Kidney (tissue), 14 donors: ENCODE data around the gene MCF2L. TPM values are rescaled to one million over a fixed set of nuclear protein-coding genes. Genes with fewer than 3 reads are reported as not detected.

ENCODE experiments used
- DNase-seq, 5 donors: peaks; one replicate each; pipeline ENCODE4 v3.0.0-alpha.2; 2013 to 2020
- FAIRE-seq: peaks from 2 replicates; lab custom pipeline; 2012; peaks lifted over from hg19 to GRCh38; lab: Jason Lieb, UNC
- H3K27ac ChIP-seq, 2 donors: one replicate each; pipeline ENCODE4 v1.7.0; 2013; ENCODE audit warnings: low read depth in 2 of 2, low read length in 2 of 2, inconsistent platforms in 1 of 2
- H3K27me3 ChIP-seq: one replicate; pipeline ENCODE4 v1.7.1; 2013; ENCODE audit warnings: low read length, inconsistent platforms; ENCODE audit not compliant: control insufficient read depth, insufficient read depth
- H3K36me3 ChIP-seq, 3 donors: one replicate each; pipeline versions ENCODE4 v1.7.0 to v1.7.1; 2013; ENCODE audit warnings: low read length in 3 of 3, control low read depth in 1 of 3, inconsistent platforms in 1 of 3; ENCODE audit not compliant: insufficient read depth in 3 of 3, control insufficient read depth in 2 of 3
- H3K4me1 ChIP-seq, 3 donors: one replicate each; pipeline versions ENCODE4 v1.7.0 to v1.7.1; 2013; ENCODE audit warnings: low read length in 3 of 3, inconsistent platforms in 1 of 3, low read depth in 1 of 3; ENCODE audit not compliant: control insufficient read depth in 2 of 3, insufficient read depth in 2 of 3
- H3K4me3 ChIP-seq, 3 donors: one replicate each; pipeline versions ENCODE4 v1.7.0 to v1.8.1; 2013; ENCODE audit warnings: low read length in 3 of 3, control low read depth in 1 of 3, inconsistent platforms in 1 of 3
- H3K9ac ChIP-seq, 3 donors: one replicate each; pipeline versions ENCODE4 v1.7.0 to v1.7.1; 2013; ENCODE audit warnings: low read length in 3 of 3, control low read depth in 1 of 3, inconsistent platforms in 1 of 3
- H3K9me3 ChIP-seq, 3 donors: one replicate each; pipeline versions ENCODE4 v1.7.0 to v1.7.1; 2013; ENCODE audit warnings: low read length in 3 of 3, control low read depth in 1 of 3, inconsistent platforms in 1 of 3; ENCODE audit not compliant: control insufficient read depth in 2 of 3, insufficient read depth in 1 of 3
- intact Hi-C: fragments of 100-400 bp; cut with DNase I; formaldehyde crosslinking; loops from one replicate; pipeline ENCODE4 v1.11.1; 2022
- polyA plus RNA-seq: library from polyadenylated mRNA; stranded (reverse); fragments of 350-450 nt; fragmentation: Illumina TruSeq; extraction: RNeasy Lipid Tissue Mini Kit (QIAGEN cat#74804); gene quantifications from one replicate; pipeline ENCODE4 v1.2.3, GENCODE V29; 2014; ENCODE audit warnings: low read depth, low replicate concordance; ENCODE audit not compliant: insufficient read depth
- total RNA-seq: library from RNA; stranded (reverse); fragmentation: NEBNext Ultra II Directional; extraction: Animal tissue kit (Norgen Biotek cat#: 25700); gene quantifications from one replicate; pipeline ENCODE4 v1.2.1, GENCODE V29; 2021
- TF ChIP-seq, protein P1 (sequence below): IDR thresholded peaks from 3 replicates; pipeline ENCODE4 v1.5.1; 2012; ENCODE audit warnings: mild to moderate bottlenecking, moderate library complexity, borderline replicate concordance; ENCODE audit not compliant: insufficient read depth; ENCODE audit errors: extremely low read depth
- donor health status: control.
- donor health status: control.
- donor health status: control.
- donor health status: control.
- donor health status: control.
- donor health status: DM: yes; HTN: yes; CAD: no.
- donor health status: Normal renal cell carcinoma (clear cell type).

MCF2L gene
- total and polyA plus RNA-seq, 2 donors from 2014 or later: 12.1 to 61.9 TPM

GRCh38 chr13:112928020-112928971 is 40.7 kb upstream of the MCF2L start:
- intact Hi-C loops: no loop called here
- no peak for FAIRE-seq
- no peak overlapping the region for H3K4me3 ChIP-seq

DNA sequence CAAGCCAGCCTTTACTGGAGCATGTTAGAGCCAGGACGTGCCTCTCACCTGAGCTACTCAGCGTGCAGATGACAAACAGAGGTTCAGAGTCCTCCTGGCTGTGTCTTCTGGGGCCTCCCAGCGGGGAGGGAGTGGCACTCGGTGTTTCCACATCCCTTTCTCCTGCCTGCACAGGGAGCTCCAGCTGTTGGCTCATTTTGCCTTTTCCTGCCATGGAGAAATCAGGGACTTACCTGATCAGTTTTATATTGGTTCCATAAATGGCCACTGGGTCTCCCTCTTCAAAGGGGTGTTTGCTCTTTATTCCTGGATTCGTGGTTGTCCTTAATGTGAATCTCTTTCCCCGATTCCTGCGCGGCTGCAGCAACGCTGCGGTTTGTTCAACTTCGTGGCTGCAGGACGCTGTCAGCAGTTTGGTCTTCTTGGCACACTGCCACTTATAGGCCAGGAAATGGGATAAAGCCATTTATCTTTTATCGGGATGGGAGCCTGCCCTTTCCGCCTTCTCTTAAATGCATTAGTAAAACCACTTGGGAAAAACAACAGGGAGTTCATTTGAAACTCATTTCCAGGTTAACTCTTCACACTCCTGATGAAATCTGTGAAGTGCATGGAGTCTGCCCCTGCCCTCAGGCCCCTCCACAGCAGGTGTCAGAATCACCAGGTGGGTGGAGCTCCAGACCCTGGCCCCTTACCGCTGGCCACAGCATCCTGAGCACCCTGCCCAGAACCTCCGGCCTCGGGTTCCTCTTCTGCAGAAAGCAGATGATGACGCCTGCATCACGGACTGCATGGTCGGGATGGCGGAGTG is 39.8 kb upstream of the MCF2L start:
- intact Hi-C loops: no loop called here

More at GRCh38 chr13:112928020-112928971, 40.7 kb upstream of the MCF2L start:
- no peaks in the 10 kb centered on the region for H3K9me3 ChIP-seq
- no peak overlapping the region for H3K9ac ChIP-seq
- H3K36me3 ChIP-seq: peaks cover 0 to 4% (median 0%) of the 10 kb centered on the region in 3 donors
- DNase-seq: peak in 1 of 5 donors; percentile 38
- H3K4me1 ChIP-seq: peaks cover 0 to 24% (median 7%) of the 10 kb centered on the region in 3 donors
- TF ChIP-seq, protein P1, sequence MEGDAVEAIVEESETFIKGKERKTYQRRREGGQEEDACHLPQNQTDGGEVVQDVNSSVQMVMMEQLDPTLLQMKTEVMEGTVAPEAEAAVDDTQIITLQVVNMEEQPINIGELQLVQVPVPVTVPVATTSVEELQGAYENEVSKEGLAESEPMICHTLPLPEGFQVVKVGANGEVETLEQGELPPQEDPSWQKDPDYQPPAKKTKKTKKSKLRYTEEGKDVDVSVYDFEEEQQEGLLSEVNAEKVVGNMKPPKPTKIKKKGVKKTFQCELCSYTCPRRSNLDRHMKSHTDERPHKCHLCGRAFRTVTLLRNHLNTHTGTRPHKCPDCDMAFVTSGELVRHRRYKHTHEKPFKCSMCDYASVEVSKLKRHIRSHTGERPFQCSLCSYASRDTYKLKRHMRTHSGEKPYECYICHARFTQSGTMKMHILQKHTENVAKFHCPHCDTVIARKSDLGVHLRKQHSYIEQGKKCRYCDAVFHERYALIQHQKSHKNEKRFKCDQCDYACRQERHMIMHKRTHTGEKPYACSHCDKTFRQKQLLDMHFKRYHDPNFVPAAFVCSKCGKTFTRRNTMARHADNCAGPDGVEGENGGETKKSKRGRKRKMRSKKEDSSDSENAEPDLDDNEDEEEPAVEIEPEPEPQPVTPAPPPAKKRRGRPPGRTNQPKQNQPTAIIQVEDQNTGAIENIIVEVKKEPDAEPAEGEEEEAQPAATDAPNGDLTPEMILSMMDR: no peak
- H3K27ac ChIP-seq: no peak overlapping the region
- H3K27me3 ChIP-seq: no peaks in the 10 kb centered on the region

DNA sequence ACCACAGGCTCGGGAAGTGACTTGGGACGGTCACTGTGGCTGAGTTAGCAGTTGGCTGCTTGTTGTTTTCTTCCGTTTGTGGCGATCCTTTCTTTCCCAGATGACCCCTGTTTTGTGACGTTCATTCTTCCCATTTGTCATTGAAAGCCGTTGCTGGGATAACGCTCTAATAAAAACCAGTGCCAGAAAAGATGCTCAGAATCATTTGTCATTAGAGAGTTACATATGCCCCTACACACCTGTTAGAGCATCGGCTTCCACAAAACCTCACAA is 39.3 kb upstream of the MCF2L start:
- FAIRE-seq (no peak), DNase-seq (no peak)
- Histone ChIP-seq H3K4me1 (peaks cover 0 to 24% (median 7%) of the 10 kb centered on the region in 3 donors), H3K9me3 (no peaks in the 10 kb centered on the region), H3K27ac (no peak overlapping the region), H3K27me3 (no peaks in the 10 kb centered on the region), H3K36me3 (peaks cover 0 to 4% (median 0%) of the 10 kb centered on the region in 3 donors), H3K4me3 (peak overlapping the region in 2 of 3 donors; percentile 7 to 12), H3K9ac (no peak overlapping the region)
- TF ChIP-seq, protein P1: no peak
- intact Hi-C loops: no loop called here

More for the DNA sequence above, 39.8 kb upstream of the MCF2L start:
- no peak overlapping the region for H3K27ac ChIP-seq
- TF ChIP-seq, protein P1: no peak
- H3K9me3 ChIP-seq: no peaks in the 10 kb centered on the region
- peak overlapping the region in 2 of 3 donors; percentile 23 to 30 for H3K4me3 ChIP-seq
- H3K27me3 ChIP-seq: no peaks in the 10 kb centered on the region
- peaks cover 0 to 4% (median 0%) of the 10 kb centered on the region in 3 donors for H3K36me3 ChIP-seq
- no peak for FAIRE-seq
- peak in 3 of 5 donors; percentile 46 to 77 (median 60) for DNase-seq
- no peak overlapping the region for H3K9ac ChIP-seq
- H3K4me1 ChIP-seq: peaks cover 0 to 24% (median 7%) of the 10 kb centered on the region in 3 donors
